Muscle layer of colon (tissue), 2 donors: Measurements from ENCODE around the gene AP1S3.

Experiments
- H3K27ac ChIP-seq: one replicate; pipeline ENCODE4 v1.7.0; 2013; ENCODE audit warnings: low read depth, mild to moderate bottlenecking, low read length, moderate library complexity
- H3K27me3 ChIP-seq, 2 donors: one replicate each; pipeline ENCODE4 v1.7.0; 2013; ENCODE audit warnings: low read length in 2 of 2, mild to moderate bottlenecking in 2 of 2; ENCODE audit not compliant: insufficient read depth in 2 of 2, control insufficient read depth in 1 of 2
- H3K36me3 ChIP-seq: one replicate; pipeline ENCODE4 v1.7.0; 2013; ENCODE audit warnings: mild to moderate bottlenecking, low read length; ENCODE audit not compliant: insufficient read depth
- H3K4me1 ChIP-seq: one replicate; pipeline ENCODE4 v1.7.0; 2013; ENCODE audit warnings: mild to moderate bottlenecking, low read length; ENCODE audit not compliant: insufficient read depth
- H3K4me3 ChIP-seq, 2 donors: one replicate each; pipeline ENCODE4 v1.7.0; 2013; ENCODE audit warnings: low read length in 2 of 2, low read depth in 1 of 2, mild to moderate bottlenecking in 1 of 2, moderate library complexity in 1 of 2
- H3K9ac ChIP-seq: one replicate; pipeline ENCODE4 v1.7.0; 2013; ENCODE audit warnings: low read length
- H3K9me3 ChIP-seq: one replicate; pipeline ENCODE4 v1.7.0; 2013; ENCODE audit warnings: mild to moderate bottlenecking, low read length
- donor health status: abdominal sarcoma.
- donor health status: Adenocarcinoma of cecum.

The AP1S3 gene

DNA sequence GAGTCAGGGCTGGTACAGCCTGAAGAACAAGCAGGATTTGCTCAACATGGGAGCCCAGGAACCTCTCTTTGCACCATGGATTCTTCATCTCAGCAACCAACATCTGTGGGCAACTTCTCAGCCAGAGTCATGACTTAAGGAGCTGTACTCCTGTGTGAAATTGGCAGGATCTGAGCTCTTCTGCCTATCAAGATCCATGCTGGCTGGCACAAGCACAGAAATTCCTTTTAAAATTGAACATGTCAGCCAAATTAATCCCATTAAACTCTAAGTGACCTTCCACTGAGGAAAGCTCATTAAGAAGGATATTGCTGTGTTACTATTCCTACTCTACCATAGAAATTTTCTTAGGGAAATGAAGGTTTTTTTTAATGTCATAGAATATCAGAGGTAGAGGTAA, 124.7 kb downstream of the AP1S3 start:
- Histone ChIP-seq H3K27me3 (no peaks in the 10 kb centered on the region), H3K4me3 (no peak overlapping the region), H3K36me3 (no peaks in the 10 kb centered on the region), H3K4me1 (no peaks in the 10 kb centered on the region), H3K9ac (no peak overlapping the region), H3K27ac (no peak overlapping the region), H3K9me3 (no peaks in the 10 kb centered on the region)

DNA sequence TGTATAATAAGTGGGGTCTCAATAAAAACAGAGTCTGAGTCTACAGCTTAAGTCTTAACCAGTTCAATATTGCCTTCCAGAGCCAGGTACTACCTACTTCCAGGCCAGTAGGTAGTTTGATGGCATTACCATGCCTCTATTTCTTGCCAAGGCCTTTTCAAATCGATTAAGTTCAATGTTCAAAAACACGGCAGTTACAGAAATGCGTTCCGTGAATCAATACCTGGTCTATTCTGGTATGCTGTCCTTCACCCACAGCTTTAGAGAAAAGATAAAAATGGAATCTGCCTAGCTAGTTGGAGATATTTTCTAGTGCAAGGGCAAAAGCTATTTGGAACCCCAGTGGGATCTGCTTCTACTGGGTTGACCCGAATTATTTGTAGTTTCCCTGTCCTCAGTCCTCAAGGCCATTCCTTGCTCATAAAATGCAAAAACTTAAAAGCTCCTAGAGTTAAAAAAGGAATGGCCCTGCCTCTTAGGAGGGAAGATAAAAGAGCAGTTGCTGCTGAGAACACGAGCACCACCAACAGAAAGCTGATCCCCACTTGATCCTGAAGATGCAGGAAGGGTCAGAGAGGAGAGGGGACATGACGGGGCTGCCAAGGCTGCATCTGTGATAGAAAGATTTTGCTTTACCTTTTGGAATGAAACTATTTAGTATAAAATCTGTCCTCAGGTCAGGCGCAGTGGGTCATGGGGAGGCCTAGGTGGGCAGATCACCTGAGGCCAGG, 125.6 kb downstream of the AP1S3 start:
- Histone ChIP-seq H3K4me1 (no peaks in the 10 kb centered on the region), H3K4me3 (no peak overlapping the region), H3K9me3 (no peaks in the 10 kb centered on the region), H3K27me3 (no peaks in the 10 kb centered on the region), H3K9ac (no peak overlapping the region), H3K36me3 (no peaks in the 10 kb centered on the region), H3K27ac (no peak overlapping the region)
